RWPE2 (cell line): Measurements from ENCODE around the gene ZBTB7C.

ENCODE experiments used
- ATAC-seq: fragments of 200-7000 bp; cut with Tn5 transposase; 3 replicates; pipeline ENCODE4 v1.9.1; 2021; ENCODE audit warnings: low read depth
- DNase-seq: peaks from one replicate; pipeline ENCODE4 v3.0.0-alpha.2; 2020; ENCODE audit warnings: low spot score
- H3K27ac ChIP-seq: fragments of 450-650 bp; 2 replicates; pipeline ENCODE4 v1.5.1; 2017; ENCODE audit warnings: mild to moderate bottlenecking; ENCODE audit not compliant: poor library complexity, severe bottlenecking
- H3K27me3 ChIP-seq: fragments of 250-450 bp; sonication (Bioruptor Pico); 2 replicates; pipeline ENCODE4 v1.5.1; 2021; ENCODE audit warnings: mild to moderate bottlenecking, moderate library complexity; ENCODE audit not compliant: insufficient read depth, poor library complexity, severe bottlenecking
- H3K36me3 ChIP-seq: fragments of 250-450 bp; sonication (Bioruptor Pico); 2 replicates; pipeline ENCODE4 v1.5.1; 2020; ENCODE audit warnings: low read depth, mild to moderate bottlenecking, moderate library complexity
- H3K4me1 ChIP-seq: fragments of 250-450 bp; sonication (Bioruptor Pico); 2 replicates; pipeline ENCODE4 v1.5.1; 2021; ENCODE audit warnings: mild to moderate bottlenecking, moderate library complexity; ENCODE audit not compliant: insufficient read depth, poor library complexity, severe bottlenecking
- H3K4me3 ChIP-seq: fragments of 250-450 bp; sonication (Bioruptor Pico); 2 replicates; pipeline ENCODE4 v1.5.1; 2021; ENCODE audit warnings: mild to moderate bottlenecking, moderate library complexity; ENCODE audit not compliant: severe bottlenecking
- H3K9me3 ChIP-seq: fragments of 250-450 bp; sonication (Bioruptor Pico); 2 replicates; pipeline ENCODE4 v1.5.1; 2021; ENCODE audit warnings: mild to moderate bottlenecking, moderate library complexity; ENCODE audit not compliant: severe bottlenecking
- CTCF ChIP-seq: fragments of 450-650 bp; IDR thresholded peaks from one replicate; pipeline ENCODE4 v1.5.1; 2017; ENCODE audit warnings: mild to moderate bottlenecking, moderate library complexity; ENCODE audit not compliant: poor library complexity, severe bottlenecking

ZBTB7C gene

GRCh38 chr18:48297139-48297538 lies 112.0 kb downstream of the ZBTB7C start:
- no peaks in the 10 kb centered on the region for H3K4me1 ChIP-seq
- TF ChIP-seq CTCF, result no peak
- no peaks in the 10 kb centered on the region for H3K9me3 ChIP-seq
- DNase-seq (no peak), ATAC-seq (no peak)
- no peak overlapping the region for H3K27ac ChIP-seq
- H3K27me3 ChIP-seq, result no peaks in the 10 kb centered on the region
- H3K4me3 ChIP-seq, result no peak overlapping the region
- no peaks in the 10 kb centered on the region for H3K36me3 ChIP-seq

GRCh38 chr18:48296581-48296980 lies 112.6 kb downstream of the ZBTB7C start:
- no peak for DNase-seq
- no peaks in the 10 kb centered on the region for H3K27me3 ChIP-seq
- H3K4me1 ChIP-seq, result no peaks in the 10 kb centered on the region
- H3K9me3 ChIP-seq, result no peaks in the 10 kb centered on the region
- no peak overlapping the region for H3K27ac ChIP-seq
- no peak overlapping the region for H3K4me3 ChIP-seq
- no peaks in the 10 kb centered on the region for H3K36me3 ChIP-seq
- TF ChIP-seq CTCF, result no peak
- ATAC-seq, result no peak

- H3K9me3 ChIP-seq, result no peaks in the 10 kb centered on the region
- H3K27ac ChIP-seq, result no peak overlapping the region
- no peaks in the 10 kb centered on the region for H3K36me3 ChIP-seq
- DNase-seq, result no peak
- no peaks in the 10 kb centered on the region for H3K27me3 ChIP-seq
- ATAC-seq, result no peak
- no peak overlapping the region for H3K4me3 ChIP-seq
- no peak for TF ChIP-seq CTCF
- no peaks in the 10 kb centered on the region for H3K4me1 ChIP-seq
Observed at GRCh38 chr18:48295586-48296311, 113.4 kb downstream of the ZBTB7C start.

GRCh38 chr18:48294899-48295585 lies 114.1 kb downstream of the ZBTB7C start:
- Histone ChIP-seq H3K27ac (no peak overlapping the region), H3K27me3 (no peaks in the 10 kb centered on the region), H3K36me3 (no peaks in the 10 kb centered on the region), H3K4me1 (no peaks in the 10 kb centered on the region), H3K9me3 (no peaks in the 10 kb centered on the region), H3K4me3 (no peak overlapping the region)
- TF ChIP-seq CTCF, result no peak
- DNase-seq (no peak), ATAC-seq (no peak)
